GM21529 (cell line): ENCODE results near the gene PRR13.
"Not testable (repeated sequence)": the region's sequence is repeated elsewhere in the genome, so short reads cannot be mapped to it uniquely, and the experiment has no call there.

ENCODE experiments used
- ATAC-seq: cut with Tn5 transposase; IDR thresholded peaks from one replicate; pipeline ENCODE4 v1.9.1; 2021; ENCODE audit not compliant: unreplicated experiment

PRR13 gene

GRCh38 chr12:53467880-53468279, 26.3 kb downstream of the PRR13 start:
- ATAC-seq: no peak

- no peak for ATAC-seq
These were observed 26.7 kb downstream of the PRR13 start for GRCh38 chr12:53468282-53468681.

GRCh38 chr12:53472056-53472582, 30.6 kb downstream of the PRR13 start:
- no peak for ATAC-seq

- ATAC-seq: no peak
These were observed 32.5 kb downstream of the PRR13 start for GRCh38 chr12:53474077-53474476.

- ATAC-seq: no peak
These were observed 33.3 kb downstream of the PRR13 start for GRCh38 chr12:53474819-53475218.

- no peak for ATAC-seq
These were observed 35.3 kb downstream of the PRR13 start for GRCh38 chr12:53476769-53477209.

- ATAC-seq: no peak
These were observed 37.3 kb downstream of the PRR13 start for GRCh38 chr12:53478865-53479264.

- ATAC-seq: no peak
These were observed 37.8 kb downstream of the PRR13 start for GRCh38 chr12:53479331-53479730.

GRCh38 chr12:53480491-53481442, 39.2 kb downstream of the PRR13 start:
- no peak for ATAC-seq

- not testable (repeated sequence) for ATAC-seq
These were observed 39.9 kb downstream of the PRR13 start for GRCh38 chr12:53481458-53481857.

GRCh38 chr12:53481939-53482586, 40.5 kb downstream of the PRR13 start:
- ATAC-seq: no peak

- ATAC-seq: no peak
These were observed 41.2 kb downstream of the PRR13 start for GRCh38 chr12:53482626-53483168.

GRCh38 chr12:53483225-53483978, 41.9 kb downstream of the PRR13 start:
- no peak for ATAC-seq

GRCh38 chr12:53483979-53484377, 42.4 kb downstream of the PRR13 start:
- no peak for ATAC-seq

GRCh38 chr12:53484686-53485575, 43.4 kb downstream of the PRR13 start:
- no peak for ATAC-seq

- ATAC-seq: no peak
These were observed 44.6 kb downstream of the PRR13 start for GRCh38 chr12:53485955-53486735.

GRCh38 chr12:53486736-53487487, 45.4 kb downstream of the PRR13 start:
- no peak for ATAC-seq

GRCh38 chr12:53489242-53489864, 47.8 kb downstream of the PRR13 start:
- no peak for ATAC-seq
